Measurements from ENCODE around the gene CILP.

CILP gene

DNA sequence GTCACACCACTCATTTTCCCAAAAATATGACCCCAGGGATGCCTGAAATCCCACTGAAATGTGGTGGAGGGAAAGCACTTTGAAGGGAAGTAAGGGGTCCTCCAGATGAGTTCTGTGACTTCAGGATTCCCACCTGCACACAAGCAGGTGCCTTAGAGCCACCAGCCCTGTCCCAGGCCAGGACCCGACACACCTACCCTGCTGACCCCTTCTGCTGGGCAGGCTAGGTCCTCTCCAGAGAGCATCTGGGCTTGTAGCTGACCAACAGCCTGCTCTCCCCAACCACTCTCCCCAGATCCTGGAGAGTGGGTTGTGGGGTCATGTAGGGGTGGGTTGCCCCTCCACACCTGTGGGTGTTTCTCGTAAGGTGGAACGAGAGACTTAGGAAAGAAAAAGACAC lies 14.9 kb upstream of the CILP start:
- DNase-seq (ENCODE audit: low spot score) = no peak

DNA sequence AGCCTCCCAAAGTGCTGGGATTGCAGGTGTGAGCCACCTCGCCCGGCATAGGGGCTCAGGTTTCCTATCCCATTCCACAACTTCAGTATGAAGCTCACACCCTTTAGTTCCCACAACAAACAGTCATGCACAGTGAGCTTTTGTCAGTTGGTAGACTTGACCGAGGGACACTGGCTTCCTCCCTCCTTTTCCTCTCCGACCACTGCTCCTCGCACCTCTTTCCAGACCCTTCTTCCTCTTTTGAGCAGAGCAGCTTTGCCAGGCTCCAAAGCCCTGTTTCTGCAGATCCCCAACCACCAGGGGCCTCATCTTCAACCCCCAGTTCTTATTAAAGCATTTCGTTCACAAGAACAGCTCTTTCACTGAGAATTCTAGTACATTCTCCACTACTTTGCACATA lies 12.7 kb upstream of the CILP start:
- DNase-seq (ENCODE audit: low spot score) = no peak

DNA sequence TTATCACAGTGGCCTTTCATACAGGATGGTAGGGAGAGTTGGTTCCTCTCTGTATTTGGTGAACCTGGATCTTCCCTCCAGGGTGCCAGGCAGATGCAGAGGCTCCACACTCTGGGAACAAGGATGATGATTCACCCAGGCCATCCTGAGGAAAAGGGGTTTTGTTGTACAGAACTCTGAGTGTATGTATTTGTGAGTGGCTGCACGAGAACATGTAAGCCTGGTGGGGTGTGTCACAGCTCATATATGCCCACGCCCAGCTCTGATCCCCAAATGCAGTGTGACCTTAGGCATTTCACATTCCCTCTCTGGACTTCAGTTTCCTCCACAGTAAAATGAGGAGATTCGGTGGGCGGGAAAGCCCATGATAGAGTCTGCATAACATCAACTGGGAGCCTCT lies 11.6 kb upstream of the CILP start:
- no peak for DNase-seq (ENCODE audit: low spot score)

DNA sequence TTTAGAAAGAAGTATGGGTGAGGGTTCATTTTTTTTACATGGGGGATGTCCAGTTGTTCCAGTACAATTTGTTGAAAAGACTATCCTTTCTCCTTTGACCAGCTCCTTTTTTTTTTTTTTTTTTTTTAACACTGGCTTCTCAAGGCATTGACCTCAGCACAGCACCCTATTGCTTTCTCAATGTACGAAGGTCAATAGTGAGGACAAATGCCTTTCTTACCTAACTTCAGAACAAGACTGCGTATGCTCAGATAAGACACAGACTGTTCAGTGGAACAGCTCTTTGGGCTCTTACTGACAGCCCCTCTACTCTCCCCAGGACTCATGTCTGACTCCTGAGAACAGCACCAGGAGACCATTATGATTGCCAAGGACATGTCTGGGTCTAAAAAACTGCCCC lies 10.4 kb upstream of the CILP start:
- DNase-seq (ENCODE audit: low spot score) = no peak

DNA sequence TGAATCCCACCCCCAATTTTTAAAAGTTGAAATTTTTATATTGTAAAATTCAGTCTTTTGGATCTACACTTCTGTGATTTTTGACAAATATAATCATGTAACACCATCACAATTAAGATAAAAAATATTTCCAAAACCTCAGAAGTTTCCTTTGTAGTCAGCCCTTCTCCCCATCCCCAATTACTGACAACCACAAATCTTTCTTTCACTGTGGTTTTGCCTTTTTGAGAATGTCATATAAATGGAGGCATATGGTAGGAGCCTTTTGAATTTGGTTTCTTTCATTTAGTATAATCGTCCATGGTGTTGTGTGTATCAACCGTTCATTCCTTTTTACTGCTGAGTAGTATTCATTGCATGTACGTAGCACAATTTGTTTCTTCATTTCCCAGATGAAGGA lies 7.9 kb upstream of the CILP start:
- no peak for DNase-seq (ENCODE audit: low spot score)

DNA sequence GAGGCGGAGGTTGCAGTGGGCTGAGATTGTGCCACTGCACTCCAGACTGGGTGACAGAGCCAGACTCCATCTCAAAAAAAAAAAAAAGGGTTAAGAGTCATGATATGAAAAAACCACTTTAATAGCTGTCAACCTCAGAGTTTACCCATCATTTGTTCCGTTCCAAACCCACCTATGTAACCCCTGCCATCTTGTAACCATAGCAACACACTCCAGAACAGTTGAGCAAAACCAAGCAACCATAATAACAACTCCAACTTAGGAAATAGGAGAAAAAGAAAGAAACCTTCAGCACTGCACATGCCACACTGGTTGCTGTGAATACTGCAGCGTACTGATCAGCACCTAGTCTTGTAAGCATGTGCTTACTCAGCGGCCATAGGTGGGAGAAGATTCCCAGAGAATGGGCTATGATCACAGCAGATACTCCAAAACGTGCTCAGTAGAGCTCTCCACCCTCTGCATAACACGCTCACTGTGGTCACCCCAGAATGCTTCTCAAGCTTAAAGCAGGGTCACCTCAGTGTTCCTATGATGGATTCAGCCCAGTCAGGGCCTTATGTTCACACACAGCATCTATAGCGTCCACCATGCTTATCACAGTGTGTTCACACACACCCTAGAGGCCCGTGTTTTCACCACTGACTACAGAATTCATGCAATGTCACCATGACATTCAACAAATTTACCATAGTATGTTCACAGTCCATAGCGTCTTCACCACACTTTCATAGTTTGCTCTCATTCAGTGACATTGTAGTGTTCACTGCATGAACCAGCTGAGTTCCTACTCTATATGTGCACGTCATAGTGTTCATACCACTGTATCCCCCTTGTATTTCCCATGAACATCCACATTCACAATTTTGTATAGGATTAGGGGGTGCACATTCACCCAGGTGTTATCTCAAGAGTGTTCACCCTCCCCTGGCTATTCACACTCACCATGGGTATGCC lies 6.5 kb upstream of the CILP start:
- no peak for DNase-seq (ENCODE audit: low spot score)

DNA sequence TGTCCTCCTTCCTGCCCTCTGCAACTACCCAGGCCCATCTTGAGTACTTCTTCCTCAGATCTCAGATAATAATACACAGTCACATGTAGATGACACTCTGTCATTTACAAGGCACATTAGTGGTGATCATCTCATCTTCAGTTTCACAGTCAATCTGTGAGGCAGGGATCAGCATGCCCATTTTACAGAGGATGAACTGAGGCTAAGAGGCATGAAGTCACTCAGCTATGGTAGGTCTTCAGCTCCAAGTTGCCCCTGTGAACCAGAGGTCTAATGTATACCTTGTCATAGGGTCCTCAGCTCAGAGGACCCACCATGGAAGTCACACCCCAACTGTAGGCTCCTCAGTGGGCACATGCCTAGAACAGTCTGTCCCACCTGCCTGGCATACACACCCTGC lies 4.2 kb upstream of the CILP start:
- DNase-seq (ENCODE audit: low spot score) = no peak

DNA sequence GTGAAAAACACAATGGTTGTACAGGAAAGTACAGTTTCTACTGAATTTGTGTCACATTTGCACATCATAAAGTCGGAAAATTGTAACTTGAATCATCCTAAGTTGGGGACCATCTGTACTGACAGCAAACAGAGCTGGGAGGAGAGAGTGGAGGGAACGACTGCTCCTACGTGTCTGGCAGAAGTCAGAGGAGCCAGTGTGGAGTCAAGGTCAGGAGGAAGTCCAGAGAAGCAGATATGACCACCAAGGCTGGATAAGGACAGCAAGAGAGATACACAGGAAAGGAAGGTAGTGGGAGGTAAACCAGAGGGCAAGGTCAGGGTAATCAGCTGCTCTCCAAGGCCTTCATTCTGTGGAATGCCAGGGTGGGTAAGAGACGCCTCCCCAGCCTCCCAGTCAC lies 2.7 kb upstream of the CILP start:
- DNase-seq (ENCODE audit: low spot score) = no peak

DNA sequence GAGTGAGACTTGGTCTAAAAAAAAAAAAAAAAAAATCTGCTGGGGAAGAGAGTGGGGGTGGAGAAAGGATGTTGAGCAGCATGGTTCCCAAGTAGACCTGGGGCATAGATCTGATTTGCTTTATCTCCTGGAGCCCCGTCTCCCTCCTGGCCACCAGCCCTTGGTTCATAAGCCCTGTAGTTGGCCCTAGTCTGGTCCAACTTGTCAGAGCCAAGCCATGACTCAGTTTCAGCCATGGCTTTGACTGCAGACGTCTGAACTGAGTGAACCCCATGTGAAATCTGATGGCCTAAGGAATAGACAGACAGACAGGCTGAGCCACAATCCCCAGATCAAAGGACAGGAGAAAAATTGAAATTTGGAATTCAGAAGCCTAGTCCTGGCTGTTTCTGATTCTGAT lies 2.0 kb upstream of the CILP start:
- DNase-seq (ENCODE audit: low spot score) = no peak

DNA sequence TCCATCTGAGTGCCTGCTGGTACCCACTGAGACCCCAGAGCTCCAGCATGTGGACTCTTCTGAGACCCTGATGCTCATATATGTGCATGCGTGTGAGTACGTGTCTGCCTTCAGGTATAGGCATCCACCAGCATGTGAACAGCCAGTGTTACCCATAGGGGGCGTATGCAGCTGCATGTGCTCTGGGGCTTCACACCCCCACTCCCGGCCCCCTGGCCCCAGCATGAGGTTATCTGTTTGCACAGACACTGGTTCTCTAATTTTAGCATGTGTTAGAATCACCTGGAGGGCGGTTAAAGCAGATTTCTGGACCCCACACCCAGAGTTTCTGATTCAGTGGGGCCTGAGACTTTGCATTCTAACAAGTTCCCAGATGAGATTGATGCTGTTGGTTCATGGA lies 824 bp upstream of the CILP start:
- no peak for DNase-seq (ENCODE audit: low spot score)

DNA sequence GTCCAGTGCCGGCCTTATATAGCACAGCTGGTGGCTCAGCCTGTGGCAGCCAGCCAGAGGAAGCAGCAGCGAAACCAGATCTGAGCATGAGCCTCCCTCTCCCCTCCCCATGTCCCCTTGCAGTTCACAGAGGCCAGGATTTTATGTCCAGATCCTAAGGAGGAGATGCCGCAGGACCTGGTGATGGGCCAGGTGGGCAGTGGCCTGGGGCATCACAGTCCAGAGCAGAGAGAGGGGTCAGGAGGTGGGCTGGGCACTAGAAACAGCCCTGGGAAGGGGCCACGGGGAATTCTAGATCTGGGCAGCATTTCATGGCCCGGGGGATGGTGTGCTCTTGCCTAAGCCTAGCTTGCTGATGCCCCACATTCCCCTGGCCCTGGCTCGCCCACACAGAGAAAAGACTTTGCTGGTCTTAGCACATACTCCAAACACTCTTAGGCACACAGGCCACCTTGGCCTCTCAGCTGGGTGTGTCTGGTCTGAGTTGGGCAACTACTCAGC lies 259 bp upstream of the CILP start:
- no peak for DNase-seq (ENCODE audit: low spot score)

DNA sequence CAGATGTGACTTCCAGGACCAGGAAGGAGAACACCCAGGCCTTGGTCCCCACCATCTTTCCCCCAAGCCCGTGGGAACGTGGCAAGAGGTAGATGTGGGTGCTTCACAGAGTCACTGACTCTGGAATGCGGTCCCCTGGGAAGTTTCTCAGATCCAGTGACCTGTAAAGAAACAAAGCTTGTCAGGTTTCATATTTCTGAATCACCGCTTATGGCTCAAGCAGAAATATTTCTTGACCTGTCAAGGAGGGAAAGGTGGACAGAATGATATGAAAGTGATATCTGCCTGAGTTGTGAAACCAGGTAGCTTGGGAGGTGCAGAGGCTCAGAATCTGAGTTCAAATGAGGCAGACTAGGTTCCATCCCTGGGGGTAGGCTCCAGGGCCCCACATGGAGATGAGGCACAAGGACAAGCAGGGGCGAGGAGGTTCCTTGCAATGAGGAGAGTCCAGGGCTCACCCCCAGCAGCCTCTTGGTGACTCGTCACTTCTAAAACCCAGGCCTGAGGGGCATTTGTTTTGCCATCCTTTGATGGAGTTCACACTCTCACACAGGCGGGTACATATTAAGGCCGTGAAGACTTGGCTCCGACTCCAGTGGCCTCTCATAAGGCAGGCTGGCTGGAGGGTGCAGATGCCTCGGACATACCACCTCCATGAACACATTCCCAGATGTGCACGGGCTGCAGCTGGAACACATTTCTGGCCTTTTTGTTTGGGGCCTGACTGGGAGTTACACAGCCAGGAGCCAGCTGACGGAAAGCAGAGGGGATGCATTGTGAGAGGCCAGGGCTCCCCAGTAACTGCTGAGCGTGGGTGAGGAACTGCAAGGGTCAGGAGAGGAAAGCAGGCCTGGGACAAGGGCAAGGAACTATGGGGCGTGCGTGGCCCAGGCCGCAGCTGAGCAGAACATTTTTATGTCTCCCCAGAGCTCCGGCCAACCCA lies 1.3 kb downstream of the CILP start:
- no peak for DNase-seq (ENCODE audit: low spot score)

DNA sequence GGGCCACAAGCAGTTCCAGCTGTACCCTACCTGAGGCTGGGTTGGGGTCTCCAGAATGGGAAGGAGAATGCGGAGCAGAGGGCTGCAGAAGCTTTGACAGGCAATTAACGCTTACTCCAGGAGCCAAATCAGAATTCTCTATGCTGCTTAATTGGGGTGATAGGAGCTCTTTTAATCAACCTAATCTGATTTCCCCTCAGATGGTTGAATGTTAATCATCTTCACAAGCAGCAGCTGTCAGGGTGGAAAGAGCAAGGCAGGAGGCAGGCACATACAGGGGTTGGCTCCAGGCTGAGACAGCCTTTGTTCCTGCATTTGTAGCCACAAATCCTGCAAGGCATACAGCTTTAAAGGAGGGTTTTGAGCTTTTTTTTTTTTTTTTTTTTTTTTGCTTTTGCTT lies 2.6 kb downstream of the CILP start:
- no peak for DNase-seq (ENCODE audit: low spot score)

DNA sequence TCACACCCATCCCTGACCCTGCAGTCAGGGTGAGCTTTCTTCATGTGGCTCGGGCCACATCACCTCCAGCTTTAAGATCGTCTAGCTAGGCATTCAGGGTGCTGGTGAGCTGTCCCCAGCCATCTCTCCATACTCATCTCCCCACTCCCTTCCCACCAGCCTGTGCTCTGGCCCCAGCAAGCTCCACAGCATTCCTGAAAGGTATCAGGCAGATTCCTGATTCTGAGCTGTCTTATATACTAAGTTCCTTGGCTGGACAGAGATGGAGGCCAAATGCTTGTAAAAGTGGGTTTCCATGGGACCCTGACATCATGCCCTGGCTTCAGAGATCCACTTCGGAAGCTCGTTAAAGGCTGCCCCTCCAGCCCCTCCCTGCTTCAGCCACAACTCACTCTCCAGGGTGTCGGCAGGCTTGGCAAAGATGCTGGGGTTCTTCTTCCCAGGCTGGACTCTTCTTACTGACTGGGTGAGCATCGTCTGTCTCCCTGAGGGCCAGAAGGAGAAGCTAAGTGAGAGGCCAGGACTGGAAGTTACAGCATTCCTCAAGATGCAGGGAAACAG lies 3.9 kb downstream of the CILP start:
- DNase-seq (ENCODE audit: low spot score) = no peak

DNA sequence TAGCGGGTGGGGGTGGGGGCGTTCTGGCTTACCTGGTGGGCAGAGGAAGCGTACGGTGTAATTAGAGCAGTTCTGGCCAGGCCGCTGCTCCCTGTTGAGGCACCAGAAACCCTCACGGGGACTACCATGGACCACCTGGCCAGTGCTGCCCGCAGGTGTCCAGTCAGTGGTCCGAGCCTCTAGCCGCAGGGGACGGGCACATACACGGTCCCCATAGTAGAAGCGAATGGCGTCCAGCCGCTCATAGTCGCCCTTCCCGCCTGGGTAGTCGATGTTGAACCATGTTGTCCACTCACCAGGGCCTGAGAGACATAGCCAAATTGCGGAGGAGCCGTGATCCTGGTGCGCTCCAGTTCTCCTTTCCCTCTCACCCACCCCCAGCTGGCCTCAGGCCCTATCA lies 4.5 kb downstream of the CILP start:
- DNase-seq (ENCODE audit: low spot score) = no peak

DNA sequence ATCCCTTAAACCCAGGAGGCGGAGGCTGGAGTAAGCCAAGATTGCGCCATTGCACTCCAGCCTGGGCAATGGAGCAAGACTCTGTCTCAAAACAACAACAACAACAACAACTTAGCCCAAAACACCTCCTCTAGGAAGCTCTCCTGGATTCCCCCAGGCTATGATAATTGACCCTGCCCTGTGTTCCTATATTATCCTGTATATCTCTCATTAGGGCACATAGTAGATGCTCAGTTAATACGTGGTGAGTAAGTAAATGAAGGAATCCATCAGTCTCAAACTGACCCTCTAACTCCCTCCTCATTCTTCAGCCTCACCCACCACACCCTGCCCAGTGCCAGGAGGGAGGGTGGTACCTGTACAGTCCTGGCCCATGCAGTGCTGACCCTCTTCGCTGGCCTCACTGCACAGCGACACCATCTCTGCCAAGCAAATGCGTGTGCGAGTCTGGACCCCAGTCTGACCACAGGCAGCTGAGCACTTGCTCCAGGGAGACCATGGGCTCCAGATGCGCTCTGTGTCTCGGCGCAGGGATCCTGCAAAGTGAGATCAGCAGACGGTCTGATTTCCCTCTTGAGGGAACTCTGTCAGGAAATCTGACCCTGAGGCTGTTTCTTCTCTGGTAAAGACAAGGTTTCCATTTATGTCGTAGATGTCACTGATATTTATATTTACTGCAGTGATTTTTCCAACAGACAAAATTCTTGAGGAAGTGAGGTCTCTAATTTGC lies 6.2 kb downstream of the CILP start:
- DNase-seq (ENCODE audit: low spot score) = no peak

DNA sequence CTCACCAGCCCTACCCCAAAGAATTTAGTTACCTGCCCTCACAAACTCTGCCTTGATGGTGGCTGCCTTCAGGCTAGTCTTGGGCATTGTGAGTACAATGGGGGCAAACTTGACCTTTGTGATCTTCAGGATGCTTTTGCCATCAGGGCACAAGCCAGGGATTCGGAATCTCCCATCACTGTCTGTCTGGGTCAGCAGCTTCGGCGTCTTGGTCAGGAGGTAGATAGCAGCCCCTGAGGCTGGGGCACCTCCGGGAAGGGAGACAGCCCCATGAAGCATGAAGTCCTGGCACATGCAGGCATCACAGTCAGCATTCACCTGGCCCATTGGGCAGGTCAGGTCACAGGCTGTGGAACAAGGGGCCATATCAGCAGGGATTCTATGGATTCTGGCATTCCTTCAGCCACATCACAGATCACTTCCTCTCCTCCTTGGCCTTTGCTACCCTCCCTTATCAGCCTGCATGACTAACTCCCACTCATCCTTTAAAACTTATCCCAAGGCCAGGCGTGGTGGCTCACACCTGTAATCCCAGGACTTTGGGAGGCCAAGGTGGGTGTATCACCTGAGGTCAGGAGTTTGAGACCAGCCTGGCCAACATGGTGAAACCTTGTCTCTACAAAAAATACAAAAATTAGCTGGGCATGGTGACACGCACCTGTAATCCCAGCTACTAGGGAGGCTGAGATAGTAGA lies 6.9 kb downstream of the CILP start:
- DNase-seq (ENCODE audit: low spot score) = no peak

DNA sequence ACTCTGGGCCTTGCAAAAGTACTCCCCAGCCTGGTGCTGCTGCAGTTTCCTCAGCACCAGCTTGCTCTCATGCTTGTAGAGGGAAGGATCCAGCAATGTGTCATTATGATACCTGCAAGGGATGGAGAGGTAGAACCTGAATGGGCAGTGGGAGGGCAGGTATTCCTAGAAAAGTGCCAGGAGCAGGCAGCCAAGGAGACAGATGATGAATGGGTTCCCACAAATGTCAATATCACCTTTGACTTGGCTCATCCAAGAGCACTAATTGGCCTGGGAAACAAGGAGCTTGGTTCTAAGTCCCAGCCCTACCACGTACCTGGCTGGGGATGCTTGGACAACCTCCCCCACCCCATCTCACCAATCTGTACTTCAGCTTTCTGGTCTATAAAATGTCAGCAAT lies 9.4 kb downstream of the CILP start:
- no peak for DNase-seq (ENCODE audit: low spot score)

DNA sequence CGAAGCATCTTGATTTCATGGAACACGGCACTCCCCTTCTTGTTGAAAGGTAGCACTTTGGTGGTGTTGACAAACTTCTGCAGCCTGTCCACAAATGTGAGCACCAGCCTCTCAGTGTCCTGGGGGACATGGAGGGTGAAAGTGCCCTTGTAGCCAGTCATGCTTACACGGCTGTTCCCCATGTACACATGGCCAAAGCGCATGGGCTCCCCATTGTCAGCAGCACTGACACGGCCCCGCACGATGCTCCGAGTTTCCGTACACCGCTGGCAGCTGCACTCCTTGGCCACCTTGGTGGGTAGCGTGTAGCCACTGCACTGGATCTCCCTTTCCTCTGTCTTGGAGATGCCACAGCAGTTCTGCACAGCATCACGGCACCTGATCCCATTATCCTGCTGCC lies 12.7 kb downstream of the CILP start:
- DNase-seq (ENCODE audit: low spot score) = no peak

DNA sequence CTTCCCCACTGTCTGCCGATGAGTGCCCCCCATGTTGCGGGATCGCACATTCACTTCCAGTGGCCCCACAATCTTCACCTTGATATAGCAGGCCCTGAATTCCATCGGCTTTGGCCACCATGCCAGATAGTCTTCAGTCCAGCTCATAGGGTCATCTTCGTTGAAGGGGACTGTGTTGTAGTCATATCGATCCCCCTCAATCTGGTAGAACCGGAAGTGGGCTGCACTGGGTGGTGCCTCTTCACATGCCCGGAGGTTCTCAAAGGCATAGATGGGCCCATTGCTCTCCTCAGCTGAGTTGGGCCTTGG lies 14.0 kb downstream of the CILP start:
- DNase-seq (ENCODE audit: low spot score) = no peak

DNA sequence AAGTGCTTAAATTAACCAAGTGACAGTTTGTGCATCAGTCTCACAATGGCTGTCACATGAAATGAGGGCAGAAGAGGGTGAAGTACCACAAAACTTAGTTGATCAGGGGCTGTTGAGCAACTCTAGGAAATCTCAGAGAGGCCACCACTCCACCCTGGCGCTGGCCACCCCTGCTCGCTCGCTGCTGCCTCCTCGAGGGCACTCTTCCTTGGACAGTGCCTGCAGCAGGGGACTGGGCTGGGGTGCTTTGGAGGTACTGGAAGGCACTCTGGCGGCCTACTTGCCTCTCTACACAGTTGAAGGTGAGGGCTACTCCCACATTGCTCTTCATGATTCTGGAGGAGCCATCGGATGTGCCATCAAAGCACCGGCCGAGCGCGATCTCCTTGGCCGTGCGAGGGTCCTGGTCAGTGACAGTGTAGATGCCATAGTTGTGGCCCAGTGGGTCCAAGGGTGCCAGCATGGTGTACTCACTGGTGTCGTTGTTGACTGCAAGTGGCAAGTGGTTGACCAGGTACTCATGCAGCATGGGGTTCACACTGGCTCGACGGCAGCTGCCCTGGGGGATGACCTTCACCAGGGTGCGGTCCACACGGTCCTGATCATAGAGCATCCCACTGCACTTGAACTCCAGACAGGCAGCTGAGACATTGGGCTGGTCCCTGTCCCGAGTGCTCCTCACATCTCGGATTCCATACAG lies 14.5 kb downstream of the CILP start:
- DNase-seq (ENCODE audit: low spot score) = no peak
